NCI-H69 (cell line): ENCODE measurements around the gene ADAMTS14.

ENCODE experiments used
- DNase-seq: peaks from one replicate; lab custom pipeline; 2025; lab: John Stamatoyannopoulos, UW

The ADAMTS14 gene

GRCh38 chr10:70729763-70730357 is 57.6 kb downstream of the ADAMTS14 start:
- peak; percentile 95 for DNase-seq

GRCh38 chr10:70730955-70731354 is 58.6 kb downstream of the ADAMTS14 start:
- no peak for DNase-seq

GRCh38 chr10:70732569-70732968 is 60.3 kb downstream of the ADAMTS14 start:
- DNase-seq = no peak

GRCh38 chr10:70733051-70733450 is 60.7 kb downstream of the ADAMTS14 start:
- DNase-seq = no peak

- no peak for DNase-seq
Observed at GRCh38 chr10:70735161-70735560, 62.9 kb downstream of the ADAMTS14 start.

- no peak for DNase-seq
Observed at GRCh38 chr10:70736525-70736924, 64.2 kb downstream of the ADAMTS14 start.

GRCh38 chr10:70737250-70737649 is 64.9 kb downstream of the ADAMTS14 start:
- DNase-seq = no peak

GRCh38 chr10:70738006-70738760 is 65.9 kb downstream of the ADAMTS14 start:
- DNase-seq = peak; percentile 26

- DNase-seq = no peak
Observed at GRCh38 chr10:70738761-70739121, 66.4 kb downstream of the ADAMTS14 start.

- no peak for DNase-seq
Observed at GRCh38 chr10:70740406-70741288, 68.3 kb downstream of the ADAMTS14 start.

GRCh38 chr10:70742537-70743429 is 70.5 kb downstream of the ADAMTS14 start:
- DNase-seq = no peak

- DNase-seq = no peak
Observed at GRCh38 chr10:70743430-70743788, 71.1 kb downstream of the ADAMTS14 start.

GRCh38 chr10:70743879-70744278 is 71.6 kb downstream of the ADAMTS14 start:
- no peak for DNase-seq

- DNase-seq = no peak
Observed at GRCh38 chr10:70744617-70745143, 72.4 kb downstream of the ADAMTS14 start.

GRCh38 chr10:70745555-70745954 is 73.2 kb downstream of the ADAMTS14 start:
- DNase-seq = no peak

GRCh38 chr10:70747192-70747965 is 75.1 kb downstream of the ADAMTS14 start:
- DNase-seq = no peak

GRCh38 chr10:70748305-70748704 is 76.0 kb downstream of the ADAMTS14 start:
- peak; percentile 7 for DNase-seq

GRCh38 chr10:70748801-70749573 is 76.7 kb downstream of the ADAMTS14 start:
- no peak for DNase-seq

- no peak for DNase-seq
Observed at GRCh38 chr10:70749756-70750155, 77.5 kb downstream of the ADAMTS14 start.

GRCh38 chr10:70750156-70750703 is 77.9 kb downstream of the ADAMTS14 start:
- no peak for DNase-seq
